ENCODE data around the gene TH.
A peak's percentile ranks its signal among the peaks of the same experiment; 100 is the strongest.

The TH gene

DNA sequence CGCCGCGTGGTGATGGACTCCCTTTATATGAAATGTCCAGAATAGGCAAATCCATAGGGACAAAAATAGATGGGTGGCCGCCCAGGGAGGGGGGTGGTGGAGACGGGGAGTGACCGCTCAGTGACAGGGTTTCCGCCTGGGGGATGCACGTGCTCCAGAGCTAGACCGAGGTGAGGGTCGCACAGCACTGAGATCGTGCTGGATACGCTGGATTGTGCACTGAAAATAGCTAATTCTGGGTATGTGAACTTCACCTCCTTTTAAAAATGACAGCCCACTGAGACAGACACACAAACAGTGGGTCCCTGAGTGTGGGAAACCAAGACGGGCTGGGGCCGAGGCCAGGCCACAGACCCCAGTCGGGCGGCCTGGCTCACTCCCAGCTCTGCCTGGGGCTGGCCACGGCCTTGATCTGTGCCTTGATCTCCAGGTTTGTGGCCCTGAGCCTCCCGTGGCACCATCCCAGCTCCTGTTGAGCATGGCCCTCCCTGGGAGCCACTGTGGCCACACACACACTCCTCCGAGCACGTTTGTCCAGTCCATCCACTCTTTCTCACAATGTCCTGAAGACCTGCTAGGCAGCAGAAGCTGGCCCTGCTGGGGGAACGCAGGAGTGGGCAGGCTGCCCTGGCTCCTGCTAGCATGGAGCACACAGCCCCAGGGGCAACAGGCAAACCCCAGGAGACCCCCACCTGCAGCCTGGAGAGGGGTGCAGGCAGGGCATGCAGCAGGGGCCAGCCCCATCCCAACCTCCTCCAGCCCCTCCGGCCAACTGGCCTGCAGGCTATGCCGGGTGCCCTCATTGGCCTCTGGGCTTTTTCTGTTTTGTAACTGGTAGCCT lies 41.0 kb upstream of the TH start:
- no peak for TF ChIP-seq ZFX (IDR thresholded peaks at IDR 0.05; ENCODE audit: borderline replicate concordance)
- TF ChIP-seq, protein P1, sequence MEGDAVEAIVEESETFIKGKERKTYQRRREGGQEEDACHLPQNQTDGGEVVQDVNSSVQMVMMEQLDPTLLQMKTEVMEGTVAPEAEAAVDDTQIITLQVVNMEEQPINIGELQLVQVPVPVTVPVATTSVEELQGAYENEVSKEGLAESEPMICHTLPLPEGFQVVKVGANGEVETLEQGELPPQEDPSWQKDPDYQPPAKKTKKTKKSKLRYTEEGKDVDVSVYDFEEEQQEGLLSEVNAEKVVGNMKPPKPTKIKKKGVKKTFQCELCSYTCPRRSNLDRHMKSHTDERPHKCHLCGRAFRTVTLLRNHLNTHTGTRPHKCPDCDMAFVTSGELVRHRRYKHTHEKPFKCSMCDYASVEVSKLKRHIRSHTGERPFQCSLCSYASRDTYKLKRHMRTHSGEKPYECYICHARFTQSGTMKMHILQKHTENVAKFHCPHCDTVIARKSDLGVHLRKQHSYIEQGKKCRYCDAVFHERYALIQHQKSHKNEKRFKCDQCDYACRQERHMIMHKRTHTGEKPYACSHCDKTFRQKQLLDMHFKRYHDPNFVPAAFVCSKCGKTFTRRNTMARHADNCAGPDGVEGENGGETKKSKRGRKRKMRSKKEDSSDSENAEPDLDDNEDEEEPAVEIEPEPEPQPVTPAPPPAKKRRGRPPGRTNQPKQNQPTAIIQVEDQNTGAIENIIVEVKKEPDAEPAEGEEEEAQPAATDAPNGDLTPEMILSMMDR (IDR thresholded peaks at IDR 0.05), result no peak

DNA sequence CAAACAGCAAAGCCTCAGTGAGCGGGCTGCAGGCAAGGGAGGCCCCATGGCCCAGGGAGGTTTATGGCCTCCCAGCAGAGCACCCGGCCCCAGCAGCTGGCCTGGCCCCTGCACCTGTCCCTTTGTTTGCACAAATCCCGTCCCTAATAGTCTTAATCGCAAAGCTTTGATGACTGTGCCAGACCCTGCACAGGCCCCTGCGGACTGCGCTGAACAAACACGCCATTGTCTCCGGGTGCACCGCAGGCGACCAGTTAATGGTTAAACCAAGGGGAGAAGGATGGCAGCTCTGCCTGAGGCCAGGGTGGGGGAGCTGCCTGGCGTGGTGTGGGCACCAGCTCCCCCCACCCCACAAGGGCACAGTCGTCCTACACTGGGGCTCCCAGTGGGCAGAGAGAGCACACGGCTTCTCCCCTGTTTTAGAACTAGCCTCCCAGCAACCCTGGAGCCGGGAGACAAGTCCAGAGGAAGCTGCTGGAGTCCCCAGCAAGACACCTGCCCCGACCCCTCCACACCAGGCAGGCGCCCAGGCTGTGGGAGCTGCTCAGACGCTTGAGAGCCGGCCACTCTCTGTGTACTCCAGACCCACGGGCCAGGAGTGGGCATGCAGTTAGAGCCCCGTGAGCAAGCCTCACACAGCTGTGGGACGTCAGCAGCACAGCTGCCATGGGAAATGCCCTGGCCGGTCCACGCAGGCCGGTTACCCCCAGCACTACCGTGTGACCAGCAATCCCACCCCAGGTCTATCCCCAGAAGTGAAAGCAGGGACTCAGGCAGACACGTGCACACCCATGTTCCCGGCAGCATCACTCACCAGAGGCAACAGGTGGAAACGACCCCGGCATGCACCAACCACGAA lies 39.7 kb upstream of the TH start:
- 0 out of 2 replicates have a peak overlapping the region, but pooled peaks have one; percentile 25 for H3K27ac ChIP-seq
- no peak for TF ChIP-seq ZFX (IDR thresholded peaks at IDR 0.05; ENCODE audit: borderline replicate concordance)
- TF ChIP-seq, protein P1 (IDR thresholded peaks at IDR 0.05), result no peak

More for the DNA sequence above, 41.0 kb upstream of the TH start:
- H3K27ac ChIP-seq, result no peak overlapping the region

DNA sequence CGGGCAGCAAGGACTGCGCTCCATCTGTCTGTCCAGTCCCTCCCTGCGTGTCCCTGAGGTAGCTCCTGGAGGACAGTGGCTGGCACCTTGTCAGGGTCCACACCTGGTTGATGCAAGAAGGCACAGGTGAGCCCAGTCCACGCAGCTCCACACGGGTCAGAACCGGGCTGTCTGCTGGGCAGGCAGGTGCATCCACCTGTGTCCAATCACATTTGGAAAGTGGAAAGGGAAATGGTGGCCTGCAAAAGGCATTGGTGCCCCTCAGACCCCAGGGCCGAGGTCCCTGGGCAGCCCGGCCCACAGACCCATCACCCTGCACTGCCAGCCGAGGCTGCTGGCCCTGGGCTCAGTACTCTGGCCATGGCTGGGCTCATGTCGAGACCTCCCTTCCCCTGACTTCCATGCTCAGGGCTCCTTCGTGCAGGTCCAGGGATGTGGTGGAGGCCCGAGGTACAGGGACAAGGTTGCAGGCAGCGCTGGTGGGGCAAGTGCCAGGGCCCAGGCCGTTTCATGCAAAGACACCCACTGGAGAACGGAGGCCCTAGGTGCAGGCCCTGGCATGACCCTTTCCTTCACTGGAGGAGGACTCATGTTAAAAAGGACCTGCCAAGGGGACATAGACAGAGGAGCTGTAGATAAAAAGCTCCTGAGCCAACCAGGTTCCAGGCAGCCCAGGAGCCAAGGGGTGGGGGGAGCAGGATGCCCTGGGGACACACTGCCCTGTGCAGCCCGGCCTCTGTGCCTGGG lies 38.9 kb upstream of the TH start:
- no peak overlapping the region for H3K27ac ChIP-seq
- no peak for TF ChIP-seq ZFX (IDR thresholded peaks at IDR 0.05; ENCODE audit: borderline replicate concordance)
- TF ChIP-seq, protein P1 (IDR thresholded peaks at IDR 0.05), result no peak

DNA sequence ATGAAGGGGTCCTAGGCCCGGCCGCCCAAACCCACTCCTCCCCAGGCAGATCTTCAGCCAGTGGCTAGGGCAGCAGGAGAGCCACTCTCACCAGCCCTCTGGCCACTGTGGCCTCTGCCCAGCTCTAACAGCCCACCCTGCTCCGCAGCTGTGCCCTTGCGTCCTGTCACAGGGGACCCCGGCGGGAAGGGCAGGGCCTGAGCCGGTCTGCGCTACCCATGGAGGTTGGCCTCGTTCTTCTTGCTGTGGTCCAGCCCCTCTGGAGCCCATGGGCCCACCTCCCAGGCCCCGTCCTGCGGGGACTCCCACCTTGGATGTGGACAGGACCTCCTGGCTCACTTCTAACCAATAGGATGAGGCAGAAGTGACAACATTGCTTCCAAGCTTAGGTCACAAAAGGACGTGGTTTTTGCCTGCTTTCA lies 38.3 kb upstream of the TH start:
- no peak overlapping the region for H3K27ac ChIP-seq
- TF ChIP-seq ZFX (IDR thresholded peaks at IDR 0.05; ENCODE audit: borderline replicate concordance), result no peak
- TF ChIP-seq, protein P1 (IDR thresholded peaks at IDR 0.05), result no peak

DNA sequence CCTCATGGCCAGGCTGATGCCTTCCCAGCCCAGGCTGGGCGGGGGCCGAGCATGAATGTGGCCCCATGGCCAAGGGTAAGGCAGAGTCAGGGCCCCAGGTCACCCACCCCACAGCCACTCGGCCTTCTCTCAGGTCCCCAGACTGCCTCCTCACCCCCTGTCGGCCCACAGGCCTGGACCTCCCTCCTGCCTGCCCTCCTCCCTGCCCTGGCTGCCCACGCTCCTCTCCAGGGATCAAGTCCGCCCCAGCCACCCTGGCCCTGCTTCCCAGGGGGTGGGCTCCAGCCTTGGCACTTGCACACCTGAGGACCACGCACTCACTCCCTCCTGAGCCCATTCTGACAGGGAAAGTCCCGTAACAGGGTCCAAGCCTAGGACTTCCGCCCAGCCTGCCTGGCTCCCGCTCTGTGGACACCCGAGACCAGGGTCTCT lies 37.8 kb upstream of the TH start:
- TF ChIP-seq ZFX (IDR thresholded peaks at IDR 0.05; ENCODE audit: borderline replicate concordance), result no peak
- TF ChIP-seq, protein P1 (IDR thresholded peaks at IDR 0.05), result no peak
- H3K27ac ChIP-seq, result no peak overlapping the region

DNA sequence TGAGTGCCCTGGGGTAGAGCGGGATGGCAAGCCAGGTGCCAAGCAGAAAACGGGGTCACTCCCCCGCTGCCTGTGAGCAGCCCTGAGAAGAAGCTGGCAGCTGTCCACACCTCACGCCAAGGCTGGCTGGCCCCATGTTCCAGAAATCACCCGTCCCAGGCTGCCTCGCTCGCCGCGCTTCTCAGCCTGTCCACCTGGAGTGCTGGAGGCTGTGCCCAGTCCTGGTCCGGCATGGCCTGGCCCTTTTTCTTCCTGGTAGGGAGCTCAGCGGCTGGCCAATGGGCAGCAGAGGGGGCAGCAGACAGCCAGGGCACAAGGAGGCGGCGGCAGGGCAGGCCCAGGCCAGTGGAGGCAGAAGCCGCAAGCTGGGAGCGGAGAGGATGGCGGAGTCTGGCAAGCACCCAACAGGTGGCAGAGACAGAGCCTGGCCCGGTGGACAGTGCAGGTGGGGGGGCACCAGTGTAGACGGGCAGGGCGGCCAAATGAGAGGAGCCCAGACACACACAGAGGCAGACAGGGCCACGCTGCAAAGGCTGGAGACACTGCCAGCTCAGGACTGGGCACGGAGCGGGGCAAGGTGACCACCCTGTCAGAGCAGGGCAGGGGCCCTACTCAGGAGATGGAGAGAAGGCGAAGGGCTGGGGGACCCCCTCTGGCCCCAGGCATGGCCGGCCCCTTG lies 37.2 kb upstream of the TH start:
- H3K27ac ChIP-seq, result no peak overlapping the region
- TF ChIP-seq, protein P1 (IDR thresholded peaks at IDR 0.05), result no peak; the same call in 1 of the 2 replicates
- no peak for TF ChIP-seq ZFX (IDR thresholded peaks at IDR 0.05; ENCODE audit: borderline replicate concordance)
